ENCODE data around the gene TLR5.

GRCh38 chr1:223077247-223077833 lies 65.7 kb downstream of the TLR5 start:
- peak; percentile 17; the same call in 1 of the 2 replicates for TF ChIP-seq CTCF (IDR thresholded peaks at IDR 0.05)
- TF ChIP-seq REST (IDR thresholded peaks at IDR 0.05; ENCODE audit: insufficient read depth in 1 of 2, low read depth in 2 of 2, low read length in 1 of 2): no peak

Measured in Panc1 (cell line).